Tibial nerve (tissue), 4 donors: ENCODE data around the gene SRF.
"Not testable (repeated sequence)": the region's sequence is repeated elsewhere in the genome, so short reads cannot be mapped to it uniquely, and the experiment has no call there.

Experiments used
- EP300 ChIP-seq, 2 donors: sonication (generic); formaldehyde crosslinking; IDR thresholded peaks; one replicate each; pipeline ENCODE4 v1.6.1; 2017; ENCODE audit warnings: antibody characterized with exemption in 2 of 2, mild to moderate bottlenecking in 1 of 2
- POLR2A ChIP-seq, 2 donors: fragments of 450-650 bp; IDR thresholded peaks; one replicate each; pipeline ENCODE4 v1.6.1; 2017; ENCODE audit warnings: antibody characterized with exemption in 2 of 2, mild to moderate bottlenecking in 2 of 2, moderate library complexity in 2 of 2
- TF ChIP-seq, protein P1 (sequence below), 5 experiments: fragments of 200-600 bp in 3 of 5; fragments of 450-650 bp in 2 of 5; sonication (generic) in 3 of 5; IDR thresholded peaks; one replicate each; pipeline ENCODE4 v1.5.1; 2016 to 2019; ENCODE audit warnings: antibody characterized with exemption in 5 of 5, mild to moderate bottlenecking in 3 of 5, moderate library complexity in 2 of 5

DNA sequence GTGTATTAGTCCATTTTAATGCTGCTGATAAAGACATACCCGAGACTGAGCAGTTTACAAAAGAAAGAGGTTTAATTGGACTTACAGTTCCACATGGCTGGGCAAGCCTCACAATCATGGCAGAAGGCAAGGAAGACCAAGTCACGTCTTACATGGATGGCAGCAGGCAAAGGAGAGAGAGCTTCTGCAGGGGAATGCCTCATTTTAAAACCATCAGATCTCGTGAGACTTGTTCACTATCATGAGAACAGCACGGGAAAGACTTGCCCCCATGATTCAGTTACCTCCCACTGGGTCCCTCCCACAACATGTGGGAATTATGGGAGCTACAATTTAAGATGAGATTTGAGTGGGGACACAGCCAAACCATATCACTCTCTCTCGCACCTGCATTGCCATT, 39.7 kb upstream of the SRF start:
- TF ChIP-seq, protein P1, sequence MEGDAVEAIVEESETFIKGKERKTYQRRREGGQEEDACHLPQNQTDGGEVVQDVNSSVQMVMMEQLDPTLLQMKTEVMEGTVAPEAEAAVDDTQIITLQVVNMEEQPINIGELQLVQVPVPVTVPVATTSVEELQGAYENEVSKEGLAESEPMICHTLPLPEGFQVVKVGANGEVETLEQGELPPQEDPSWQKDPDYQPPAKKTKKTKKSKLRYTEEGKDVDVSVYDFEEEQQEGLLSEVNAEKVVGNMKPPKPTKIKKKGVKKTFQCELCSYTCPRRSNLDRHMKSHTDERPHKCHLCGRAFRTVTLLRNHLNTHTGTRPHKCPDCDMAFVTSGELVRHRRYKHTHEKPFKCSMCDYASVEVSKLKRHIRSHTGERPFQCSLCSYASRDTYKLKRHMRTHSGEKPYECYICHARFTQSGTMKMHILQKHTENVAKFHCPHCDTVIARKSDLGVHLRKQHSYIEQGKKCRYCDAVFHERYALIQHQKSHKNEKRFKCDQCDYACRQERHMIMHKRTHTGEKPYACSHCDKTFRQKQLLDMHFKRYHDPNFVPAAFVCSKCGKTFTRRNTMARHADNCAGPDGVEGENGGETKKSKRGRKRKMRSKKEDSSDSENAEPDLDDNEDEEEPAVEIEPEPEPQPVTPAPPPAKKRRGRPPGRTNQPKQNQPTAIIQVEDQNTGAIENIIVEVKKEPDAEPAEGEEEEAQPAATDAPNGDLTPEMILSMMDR (IDR thresholded peaks at IDR 0.05) = not testable (repeated sequence)
- not testable (repeated sequence) for TF ChIP-seq POLR2A, EP300 (IDR thresholded peaks at IDR 0.05)
